Activated T-cell treated with anti-CD3 and anti-CD28 coated beads, Interleukin-2, amount 50 U/mL, for 72 hours (primary cell): ENCODE results near the gene SOS1. TPM values are rescaled to one million over a fixed set of nuclear protein-coding genes. Genes with fewer than 3 reads are reported as not detected.
A peak's percentile ranks its signal among the peaks of the same experiment; 100 is the strongest.

Experiments
- ATAC-seq, 2 donors: fragments of 150-1000 bp; cut with Tn5 transposase; replicated peaks in 1 of 2; 2 replicates each; pipeline ENCODE4 v1.10.0; 2021; ENCODE audit warnings: moderate library complexity in 2 of 2, mild to moderate bottlenecking in 1 of 2
- DNase-seq, 2 donors: peaks; one replicate each; pipeline ENCODE4 v3.0.0; 2021 to 2022; ENCODE audit warnings: mixed read lengths in 1 of 2
- H3K27ac Mint-ChIP-seq: one replicate; pipeline ENCODE4 v1.8.0; 2022; ENCODE audit warnings: mild to moderate bottlenecking, moderate library complexity, mixed read lengths
- H3K27me3 Mint-ChIP-seq: one replicate; pipeline ENCODE4 v1.8.0; 2022; ENCODE audit warnings: low read depth, mixed read lengths
- H3K36me3 Mint-ChIP-seq, 2 donors: one replicate each; pipeline ENCODE4 v1.8.0; 2022; ENCODE audit warnings: mixed read lengths in 2 of 2, mild to moderate bottlenecking in 1 of 2; ENCODE audit not compliant: insufficient read depth in 2 of 2
- H3K4me1 Mint-ChIP-seq: one replicate; pipeline ENCODE4 v1.8.0; 2022; ENCODE audit warnings: low read depth, mixed read lengths
- H3K4me3 Mint-ChIP-seq, 2 donors: one replicate each; pipeline ENCODE4 v1.8.0; 2022; ENCODE audit warnings: mild to moderate bottlenecking in 2 of 2, mixed read lengths in 2 of 2, moderate library complexity in 2 of 2
- H3K9me3 Mint-ChIP-seq, 2 donors: one replicate each; pipeline ENCODE4 v1.8.0; 2022; ENCODE audit warnings: mixed read lengths in 2 of 2
- total RNA-seq, 2 donors: library from RNA; stranded (reverse); gene quantifications; one replicate each; pipeline ENCODE4 v1.2.3, GENCODE V29; 2022

SOS1 gene
- total RNA-seq, 2 donors from 2014 or later, result 94.6 to 110 TPM

- no peaks in the 10 kb centered on the region for H3K27me3 Mint-ChIP-seq
- H3K4me3 Mint-ChIP-seq, result no peak overlapping the region
- no peaks in the 10 kb centered on the region for H3K9me3 Mint-ChIP-seq
- peaks cover 11 to 32% of the 10 kb centered on the region in 2 donors for H3K36me3 Mint-ChIP-seq
- DNase-seq, result no peak
- H3K27ac Mint-ChIP-seq, result peak overlapping the region; percentile 72
- no peak for ATAC-seq
- H3K4me1 Mint-ChIP-seq, result peaks cover 58% of the 10 kb centered on the region
Observed at GRCh38 chr2:39109537-39109936, 11.3 kb downstream of the SOS1 start.

- H3K27me3 Mint-ChIP-seq, result no peaks in the 10 kb centered on the region
- peaks cover 46% of the 10 kb centered on the region for H3K4me1 Mint-ChIP-seq
- ATAC-seq (no peak), DNase-seq (no peak)
- no peak overlapping the region for H3K27ac Mint-ChIP-seq
- no peak overlapping the region for H3K4me3 Mint-ChIP-seq
- H3K36me3 Mint-ChIP-seq, result peaks cover 9 to 31% of the 10 kb centered on the region in 2 donors
- no peaks in the 10 kb centered on the region for H3K9me3 Mint-ChIP-seq
Observed at GRCh38 chr2:39108377-39108776, 12.5 kb downstream of the SOS1 start.

GRCh38 chr2:39107724-39108273, 13.1 kb downstream of the SOS1 start:
- DNase-seq, result no peak
- Mint-ChIP-seq H3K36me3 (peaks cover 9 to 27% of the 10 kb centered on the region in 2 donors), H3K27ac (no peak overlapping the region), H3K9me3 (no peaks in the 10 kb centered on the region), H3K27me3 (no peaks in the 10 kb centered on the region), H3K4me1 (peaks cover 42% of the 10 kb centered on the region), H3K4me3 (no peak overlapping the region)
- ATAC-seq, result no peak

- H3K4me3 Mint-ChIP-seq, result no peak overlapping the region
- H3K9me3 Mint-ChIP-seq, result no peaks in the 10 kb centered on the region
- H3K4me1 Mint-ChIP-seq, result peaks cover 42% of the 10 kb centered on the region
- peaks cover 7 to 24% of the 10 kb centered on the region in 2 donors for H3K36me3 Mint-ChIP-seq
- ATAC-seq (no peak), DNase-seq (no peak)
- H3K27me3 Mint-ChIP-seq, result no peaks in the 10 kb centered on the region
- H3K27ac Mint-ChIP-seq, result peak overlapping the region; percentile 12
Observed at GRCh38 chr2:39107156-39107555, 13.7 kb downstream of the SOS1 start.

- peak in 1 of 2 donors; percentile 22 for DNase-seq
- H3K4me3 Mint-ChIP-seq, result peak overlapping the region; percentile 49 to 56
- H3K4me1 Mint-ChIP-seq, result peaks cover 56% of the 10 kb centered on the region
- peaks cover 3 to 15% of the 10 kb centered on the region in 2 donors for H3K36me3 Mint-ChIP-seq
- peak; percentile 94 to 96 for ATAC-seq
- H3K9me3 Mint-ChIP-seq, result no peaks in the 10 kb centered on the region
- H3K27me3 Mint-ChIP-seq, result no peaks in the 10 kb centered on the region
- H3K27ac Mint-ChIP-seq, result peak overlapping the region; percentile 79
Observed at GRCh38 chr2:39099870-39100728, 20.8 kb downstream of the SOS1 start.

- peaks cover 3 to 15% of the 10 kb centered on the region in 2 donors for H3K36me3 Mint-ChIP-seq
- peaks cover 62% of the 10 kb centered on the region for H3K4me1 Mint-ChIP-seq
- peak overlapping the region; percentile 79 for H3K27ac Mint-ChIP-seq
- DNase-seq (no peak), ATAC-seq (no peak)
- H3K9me3 Mint-ChIP-seq, result no peaks in the 10 kb centered on the region
- H3K4me3 Mint-ChIP-seq, result peak overlapping the region; percentile 49 to 56
- H3K27me3 Mint-ChIP-seq, result no peaks in the 10 kb centered on the region
Observed at GRCh38 chr2:39099310-39099869, 21.5 kb downstream of the SOS1 start.

GRCh38 chr2:39095624-39096023, 25.2 kb downstream of the SOS1 start:
- H3K4me3 Mint-ChIP-seq, result peak overlapping the region in 1 of 2 donors; percentile 29
- H3K27me3 Mint-ChIP-seq, result no peaks in the 10 kb centered on the region
- H3K9me3 Mint-ChIP-seq, result peaks cover 0 to 1% of the 10 kb centered on the region in 2 donors
- H3K27ac Mint-ChIP-seq, result peak overlapping the region; percentile 53
- DNase-seq (no peak), ATAC-seq (no peak)
- H3K4me1 Mint-ChIP-seq, result peaks cover 56% of the 10 kb centered on the region
- H3K36me3 Mint-ChIP-seq, result peaks cover 8 to 24% of the 10 kb centered on the region in 2 donors

GRCh38 chr2:39094717-39095363, 26.0 kb downstream of the SOS1 start:
- no peak for DNase-seq
- peak in 1 of 2 donors; percentile 38 for ATAC-seq
- H3K27me3 Mint-ChIP-seq, result no peaks in the 10 kb centered on the region
- H3K4me3 Mint-ChIP-seq, result peak overlapping the region in 1 of 2 donors; percentile 29
- peaks cover 48% of the 10 kb centered on the region for H3K4me1 Mint-ChIP-seq
- H3K36me3 Mint-ChIP-seq, result peaks cover 6 to 20% of the 10 kb centered on the region in 2 donors
- H3K27ac Mint-ChIP-seq, result peak overlapping the region; percentile 33
- H3K9me3 Mint-ChIP-seq, result peaks cover 0 to 1% of the 10 kb centered on the region in 2 donors

- peak overlapping the region; percentile 20 for H3K27ac Mint-ChIP-seq
- DNase-seq, result no peak
- peaks cover 6 to 20% of the 10 kb centered on the region in 2 donors for H3K36me3 Mint-ChIP-seq
- peak overlapping the region in 1 of 2 donors; percentile 17 for H3K4me3 Mint-ChIP-seq
- no peaks in the 10 kb centered on the region for H3K27me3 Mint-ChIP-seq
- peaks cover 37% of the 10 kb centered on the region for H3K4me1 Mint-ChIP-seq
- no peak for ATAC-seq
- H3K9me3 Mint-ChIP-seq, result peaks cover 0 to 1% of the 10 kb centered on the region in 2 donors
Observed at GRCh38 chr2:39093218-39093898, 27.5 kb downstream of the SOS1 start.

GRCh38 chr2:39091543-39091942, 29.3 kb downstream of the SOS1 start:
- peaks cover 6 to 18% of the 10 kb centered on the region in 2 donors for H3K36me3 Mint-ChIP-seq
- DNase-seq (no peak), ATAC-seq (no peak)
- no peak overlapping the region for H3K27ac Mint-ChIP-seq
- H3K4me3 Mint-ChIP-seq, result no peak overlapping the region
- peaks cover 0 to 1% of the 10 kb centered on the region in 2 donors for H3K9me3 Mint-ChIP-seq
- H3K4me1 Mint-ChIP-seq, result peaks cover 27% of the 10 kb centered on the region
- no peaks in the 10 kb centered on the region for H3K27me3 Mint-ChIP-seq

- Mint-ChIP-seq H3K4me3 (no peak overlapping the region), H3K9me3 (peaks cover 0 to 1% of the 10 kb centered on the region in 2 donors), H3K4me1 (peaks cover 25% of the 10 kb centered on the region), H3K27ac (no peak overlapping the region), H3K36me3 (peaks cover 6 to 18% of the 10 kb centered on the region in 2 donors), H3K27me3 (no peaks in the 10 kb centered on the region)
- no peak for ATAC-seq
- no peak for DNase-seq
Observed at GRCh38 chr2:39091063-39091462, 29.8 kb downstream of the SOS1 start.

- H3K36me3 Mint-ChIP-seq, result peaks cover 0 to 9% of the 10 kb centered on the region in 2 donors
- H3K9me3 Mint-ChIP-seq, result no peaks in the 10 kb centered on the region
- no peak overlapping the region for H3K27ac Mint-ChIP-seq
- no peak for DNase-seq
- no peak for ATAC-seq
- peaks cover 31% of the 10 kb centered on the region for H3K4me1 Mint-ChIP-seq
- H3K4me3 Mint-ChIP-seq, result no peak overlapping the region
- no peaks in the 10 kb centered on the region for H3K27me3 Mint-ChIP-seq
Observed at GRCh38 chr2:39080152-39080551, 40.7 kb downstream of the SOS1 start.
